OCI-LY1 (cell line): ENCODE measurements around the gene OR9Q1.

Experiments used
- H2AFZ ChIP-seq: fragments of 200-600 bp; sonication (generic), shearing (Covaris generic); 2 replicates; pipeline ENCODE4 v1.6.0; 2014; ENCODE audit warnings: antibody characterized with exemption, mild to moderate bottlenecking, low read length
- H3F3A ChIP-seq: fragments of 200-600 bp; sonication (generic), shearing (Covaris generic); 2 replicates; pipeline ENCODE4 v1.6.0; 2014; ENCODE audit warnings: mild to moderate bottlenecking, antibody characterized with exemption, low read length, moderate library complexity; ENCODE audit not compliant: insufficient read depth
- H3K27ac ChIP-seq: fragments of 200-600 bp; sonication (generic); 2 replicates; pipeline ENCODE4 v1.5.1; 2014; ENCODE audit warnings: low read length, mixed run types, mild to moderate bottlenecking, low read depth; ENCODE audit not compliant: poor library complexity, severe bottlenecking
- H3K27me3 ChIP-seq: fragments of 200-600 bp; sonication (generic); 2 replicates; pipeline ENCODE4 v1.6.0; 2014; ENCODE audit warnings: antibody characterized with exemption, mild to moderate bottlenecking, low read length, moderate library complexity; ENCODE audit not compliant: insufficient read depth
- H3K36me3 ChIP-seq: fragments of 200-600 bp; sonication (generic); 2 replicates; pipeline ENCODE4 v1.6.1; 2014; ENCODE audit warnings: mild to moderate bottlenecking, antibody characterized with exemption, low read length, moderate library complexity, mixed read lengths; ENCODE audit not compliant: insufficient read depth
- H3K4me1 ChIP-seq: fragments of 200-600 bp; sonication (generic); 2 replicates; pipeline ENCODE4 v1.5.1; 2014; ENCODE audit warnings: mild to moderate bottlenecking, low read length, moderate library complexity; ENCODE audit not compliant: insufficient read depth, severe bottlenecking
- H3K4me2 ChIP-seq: fragments of 200-600 bp; sonication (generic), shearing (Covaris generic); 2 replicates; pipeline ENCODE4 v1.6.1; 2014; ENCODE audit warnings: low read length
- H3K4me3 ChIP-seq: fragments of 200-600 bp; sonication (generic); 2 replicates; pipeline ENCODE4 v1.5.1; 2014; ENCODE audit warnings: low read length, low read depth, mild to moderate bottlenecking, mixed read lengths; ENCODE audit not compliant: poor library complexity, severe bottlenecking
- H3K79me2 ChIP-seq: fragments of 200-600 bp; shearing (Covaris generic); 2 replicates; pipeline ENCODE4 v1.6.1; 2016; ENCODE audit warnings: mixed run types, low read length, mixed read lengths; ENCODE audit not compliant: insufficient read depth
- H3K9ac ChIP-seq: fragments of 200-600 bp; sonication (generic), shearing (Covaris generic); 2 replicates; pipeline ENCODE4 v1.6.1; 2014; ENCODE audit warnings: mild to moderate bottlenecking, low read length, mixed read lengths
- H3K9me2 ChIP-seq: fragments of 200-600 bp; sonication (generic), shearing (Covaris generic); 2 replicates; pipeline ENCODE4 v1.6.1; 2014; ENCODE audit warnings: low read depth, mild to moderate bottlenecking, low read length, mixed read lengths
- H3K9me3 ChIP-seq: fragments of 200-600 bp; shearing (Covaris generic); 2 replicates; pipeline ENCODE4 v1.6.1; 2014; ENCODE audit warnings: low read length, mixed read lengths
- H4K20me1 ChIP-seq: fragments of 200-600 bp; sonication (generic), shearing (Covaris generic); 2 replicates; pipeline ENCODE4 v1.6.0; 2016; ENCODE audit warnings: mild to moderate bottlenecking, low read length; ENCODE audit not compliant: insufficient read depth
- EZH2 ChIP-seq: fragments of 200-600 bp; sonication (generic), shearing (Covaris generic); IDR thresholded peaks from 2 replicates; pipeline ENCODE4 v1.8.0; 2017; ENCODE audit warnings: borderline replicate concordance, mixed run types, mild to moderate bottlenecking, antibody characterized with exemption, low read length, moderate library complexity, mixed read lengths
- TF ChIP-seq, protein P1 (sequence below): fragments of 200-600 bp; sonication (generic), shearing (Covaris generic); IDR thresholded peaks from 2 replicates; pipeline ENCODE4 v1.5.1; 2017; ENCODE audit warnings: mild to moderate bottlenecking, antibody characterized with exemption, low read length, moderate library complexity, mixed read lengths

Gene OR9Q1

DNA sequence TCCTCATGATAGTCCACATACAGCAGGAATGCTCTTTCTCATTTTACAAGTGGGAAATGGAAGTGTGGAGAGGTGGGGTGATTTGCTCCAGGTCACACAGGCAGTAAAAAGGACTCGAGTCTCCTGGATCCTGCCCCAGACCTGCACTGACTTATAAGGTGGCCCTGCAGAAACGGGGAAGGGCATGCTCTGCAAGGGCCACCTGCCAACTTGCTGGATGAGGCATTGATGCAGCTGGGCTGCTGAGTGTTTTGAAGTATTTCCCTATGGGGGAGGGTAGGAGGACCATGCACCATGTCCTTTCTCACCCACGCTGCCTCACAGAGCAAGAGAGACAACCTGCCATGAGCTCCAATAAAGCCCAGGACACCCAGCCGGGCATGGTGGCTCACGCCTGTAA, 44.0 kb downstream of the OR9Q1 start:
- Histone ChIP-seq H3K27me3 (no peaks in the 10 kb centered on the region), H3K27ac (no peak overlapping the region), H3K4me2 (no peak overlapping the region), H3K4me1 (no peaks in the 10 kb centered on the region), H3K9me2 (no peaks in the 10 kb centered on the region), H3K4me3 (no peak overlapping the region), H3K9me3 (no peaks in the 10 kb centered on the region), H2AFZ (no peak overlapping the region), H3K9ac (no peak overlapping the region), H3F3A (no peaks in the 10 kb centered on the region), H3K79me2 (no peaks in the 10 kb centered on the region), H4K20me1 (no peaks in the 10 kb centered on the region), H3K36me3 (no peaks in the 10 kb centered on the region)
- TF ChIP-seq EZH2 = no peak
- TF ChIP-seq, protein P1, sequence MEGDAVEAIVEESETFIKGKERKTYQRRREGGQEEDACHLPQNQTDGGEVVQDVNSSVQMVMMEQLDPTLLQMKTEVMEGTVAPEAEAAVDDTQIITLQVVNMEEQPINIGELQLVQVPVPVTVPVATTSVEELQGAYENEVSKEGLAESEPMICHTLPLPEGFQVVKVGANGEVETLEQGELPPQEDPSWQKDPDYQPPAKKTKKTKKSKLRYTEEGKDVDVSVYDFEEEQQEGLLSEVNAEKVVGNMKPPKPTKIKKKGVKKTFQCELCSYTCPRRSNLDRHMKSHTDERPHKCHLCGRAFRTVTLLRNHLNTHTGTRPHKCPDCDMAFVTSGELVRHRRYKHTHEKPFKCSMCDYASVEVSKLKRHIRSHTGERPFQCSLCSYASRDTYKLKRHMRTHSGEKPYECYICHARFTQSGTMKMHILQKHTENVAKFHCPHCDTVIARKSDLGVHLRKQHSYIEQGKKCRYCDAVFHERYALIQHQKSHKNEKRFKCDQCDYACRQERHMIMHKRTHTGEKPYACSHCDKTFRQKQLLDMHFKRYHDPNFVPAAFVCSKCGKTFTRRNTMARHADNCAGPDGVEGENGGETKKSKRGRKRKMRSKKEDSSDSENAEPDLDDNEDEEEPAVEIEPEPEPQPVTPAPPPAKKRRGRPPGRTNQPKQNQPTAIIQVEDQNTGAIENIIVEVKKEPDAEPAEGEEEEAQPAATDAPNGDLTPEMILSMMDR = no peak

DNA sequence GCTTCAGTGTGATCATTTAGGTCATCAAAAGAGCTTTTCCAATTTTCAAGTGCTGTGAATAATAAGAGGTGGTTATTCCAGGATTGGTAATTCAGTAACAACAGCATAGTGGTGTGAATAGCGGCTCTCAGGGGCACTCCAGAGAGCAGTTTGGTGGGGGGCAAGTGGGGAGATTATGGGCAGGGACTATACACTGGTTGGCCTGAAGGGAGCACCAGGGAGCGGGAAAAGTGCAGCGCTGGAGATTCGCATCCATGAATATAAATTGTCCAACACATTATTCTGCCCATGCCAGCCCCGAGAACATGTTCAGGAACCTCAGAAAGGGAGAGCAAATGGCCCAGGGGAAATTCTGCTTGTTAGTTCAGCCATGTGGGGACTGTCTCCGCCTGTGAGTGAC, 45.0 kb downstream of the OR9Q1 start:
- Histone ChIP-seq H3K9me3 (no peaks in the 10 kb centered on the region), H3K9ac (no peak overlapping the region), H3K4me3 (no peak overlapping the region)

DNA sequence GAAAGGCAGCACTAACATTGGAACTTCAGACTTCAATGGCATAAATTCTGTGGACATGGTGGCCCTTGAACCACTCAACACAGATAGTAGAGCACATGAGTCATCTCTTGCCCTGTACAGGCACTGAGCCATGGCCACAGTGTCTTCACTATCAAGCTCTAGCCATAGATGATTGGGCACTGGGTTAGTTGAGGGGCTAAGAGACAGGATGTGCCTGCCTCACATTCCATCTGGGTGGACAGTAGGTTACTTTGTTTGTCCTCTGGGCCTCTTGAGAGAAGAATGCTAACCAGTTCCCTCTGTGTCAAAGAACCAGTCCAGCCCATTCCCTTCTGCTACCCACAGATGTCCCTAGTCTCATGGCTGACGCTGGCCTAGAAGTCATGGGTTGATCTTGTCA, 46.9 kb downstream of the OR9Q1 start:
- TF ChIP-seq, protein P1 = no peak
- TF ChIP-seq EZH2 = no peak
- Histone ChIP-seq H3K9me2 (no peaks in the 10 kb centered on the region), H3K27ac (no peak overlapping the region), H3F3A (no peaks in the 10 kb centered on the region), H4K20me1 (no peaks in the 10 kb centered on the region), H3K79me2 (no peaks in the 10 kb centered on the region), H3K4me1 (no peaks in the 10 kb centered on the region), H3K9me3 (no peaks in the 10 kb centered on the region), H3K9ac (no peak overlapping the region), H3K4me2 (no peak overlapping the region), H3K4me3 (no peak overlapping the region), H3K27me3 (no peaks in the 10 kb centered on the region), H3K36me3 (no peaks in the 10 kb centered on the region), H2AFZ (no peak overlapping the region)

More for the DNA sequence above, 45.0 kb downstream of the OR9Q1 start:
- Histone ChIP-seq H3K9me2 (no peaks in the 10 kb centered on the region), H3K4me1 (no peaks in the 10 kb centered on the region), H3K27ac (no peak overlapping the region), H3K36me3 (no peaks in the 10 kb centered on the region), H3K27me3 (no peaks in the 10 kb centered on the region), H4K20me1 (no peaks in the 10 kb centered on the region), H3K79me2 (no peaks in the 10 kb centered on the region), H3F3A (no peaks in the 10 kb centered on the region), H3K4me2 (no peak overlapping the region), H2AFZ (no peak overlapping the region)
- TF ChIP-seq EZH2 = no peak
- TF ChIP-seq, protein P1 = peak; percentile 17; the same call in 1 of the 2 replicates
